ENCODE data around the gene ZNF280D.

GRCh38 chr15:56598991-56599390 is 134.3 kb downstream of the ZNF280D start:
- no peak for TF ChIP-seq CTCF (IDR thresholded peaks at IDR 0.05)
- no peak for TF ChIP-seq POLR2A (IDR thresholded peaks at IDR 0.05)
